GM23248 (cell line): ENCODE results near the gene WASL.

Experiments
- EZH2 ChIP-seq: fragments of 200-600 bp; sonication (generic); IDR thresholded peaks from 2 replicates; pipeline ENCODE4 v1.6.1; 2018; ENCODE audit warnings: antibody characterized with exemption, mild to moderate bottlenecking; ENCODE audit not compliant: insufficient read depth, poor library complexity, severe bottlenecking
- EZH2phosphoT487 ChIP-seq: fragments of 200-600 bp; sonication (generic); IDR thresholded peaks from 2 replicates; pipeline ENCODE4 v1.6.1; 2018; ENCODE audit warnings: antibody characterized with exemption, moderate library complexity, mild to moderate bottlenecking, low read depth; ENCODE audit not compliant: insufficient read depth

GRCh38 chr7:123679614-123680013 lies 69.2 kb downstream of the WASL start:
- TF ChIP-seq EZH2 (no peak), EZH2phosphoT487 (no peak)
